ENCODE results near the gene LMO7.
"Not testable (repeated sequence)": the region's sequence is repeated elsewhere in the genome, so short reads cannot be mapped to it uniquely, and the experiment has no call there.

The LMO7 gene

GRCh38 chr13:75739244-75739868 lies 103.2 kb downstream of the LMO7 start:
- no peak for DNase-seq (ENCODE audit: low read depth, low spot score)
- Histone ChIP-seq H3K27me3 (ENCODE audit: insufficient read depth, insufficient read length) (no peaks in the 10 kb centered on the region), H3K9me3 (ENCODE audit: insufficient read depth, low read length) (no peaks in the 10 kb centered on the region; the same call in 1 of the 2 replicates), H3K4me1 (ENCODE audit: insufficient read depth, insufficient read length) (no peaks in the 10 kb centered on the region), H3K4me3 (ENCODE audit: insufficient read length, low read depth) (no peak overlapping the region), H3K9ac (ENCODE audit: insufficient read length, low read depth) (no peak overlapping the region), H3K36me3 (ENCODE audit: insufficient read depth, insufficient read length, low read length) (no peaks in the 10 kb centered on the region)
- no peak for TF ChIP-seq SUZ12 (IDR thresholded peaks at IDR 0.05; ENCODE audit: extremely low read depth, insufficient read depth, insufficient read length)

- Histone ChIP-seq H3K9ac (ENCODE audit: insufficient read length, low read depth) (no peak overlapping the region), H3K9me3 (ENCODE audit: insufficient read depth, low read length) (no peaks in the 10 kb centered on the region), H3K36me3 (ENCODE audit: insufficient read depth, insufficient read length, low read length) (no peaks in the 10 kb centered on the region), H3K4me3 (ENCODE audit: insufficient read length, low read depth) (no peak overlapping the region), H3K27me3 (ENCODE audit: insufficient read depth, insufficient read length) (no peaks in the 10 kb centered on the region), H3K4me1 (ENCODE audit: insufficient read depth, insufficient read length) (no peaks in the 10 kb centered on the region)
- no peak for TF ChIP-seq SUZ12 (IDR thresholded peaks at IDR 0.05; ENCODE audit: extremely low read depth, insufficient read depth, insufficient read length)
- TF ChIP-seq ZNF274 (IDR thresholded peaks at IDR 0.05; ENCODE audit: low read depth, low read length): no peak
- no peak for TF ChIP-seq YY1 (IDR thresholded peaks at IDR 0.05; ENCODE audit: insufficient read depth, insufficient read length)
- DNase-seq (ENCODE audit: low read depth, low spot score): no peak
Measured at GRCh38 chr13:75740031-75740430, 103.9 kb downstream of the LMO7 start.

- H3K4me1 ChIP-seq (ENCODE audit: insufficient read depth, insufficient read length); DNase-seq (ENCODE audit: low read depth, low spot score); H3K9ac ChIP-seq (ENCODE audit: insufficient read length, low read depth); H3K9me3 ChIP-seq (ENCODE audit: insufficient read depth, low read length); H3K27me3 ChIP-seq (ENCODE audit: insufficient read depth, insufficient read length); H3K4me3 ChIP-seq (ENCODE audit: insufficient read length, low read depth); H3K36me3 ChIP-seq (ENCODE audit: insufficient read depth, insufficient read length, low read length): not testable (repeated sequence)
Measured at GRCh38 chr13:75743072-75743471, 106.9 kb downstream of the LMO7 start.

- Histone ChIP-seq H3K27me3 (ENCODE audit: insufficient read depth, insufficient read length) (no peaks in the 10 kb centered on the region), H3K36me3 (ENCODE audit: insufficient read depth, insufficient read length, low read length) (no peaks in the 10 kb centered on the region), H3K9ac (ENCODE audit: insufficient read length, low read depth) (no peak overlapping the region), H3K4me3 (ENCODE audit: insufficient read length, low read depth) (no peak overlapping the region), H3K4me1 (ENCODE audit: insufficient read depth, insufficient read length) (no peaks in the 10 kb centered on the region), H3K9me3 (ENCODE audit: insufficient read depth, low read length) (no peaks in the 10 kb centered on the region)
- no peak for DNase-seq (ENCODE audit: low read depth, low spot score)
- TF ChIP-seq ZNF274 (IDR thresholded peaks at IDR 0.05; ENCODE audit: low read depth, low read length) (no peak), YY1 (IDR thresholded peaks at IDR 0.05; ENCODE audit: insufficient read depth, insufficient read length) (no peak), SUZ12 (IDR thresholded peaks at IDR 0.05; ENCODE audit: extremely low read depth, insufficient read depth, insufficient read length) (no peak)
Measured at GRCh38 chr13:75744127-75744526, 108.0 kb downstream of the LMO7 start.

- Histone ChIP-seq H3K9ac (ENCODE audit: insufficient read length, low read depth) (no peak overlapping the region), H3K36me3 (ENCODE audit: insufficient read depth, insufficient read length, low read length) (no peaks in the 10 kb centered on the region), H3K4me1 (ENCODE audit: insufficient read depth, insufficient read length) (no peaks in the 10 kb centered on the region), H3K4me3 (ENCODE audit: insufficient read length, low read depth) (no peak overlapping the region), H3K9me3 (ENCODE audit: insufficient read depth, low read length) (no peaks in the 10 kb centered on the region), H3K27me3 (ENCODE audit: insufficient read depth, insufficient read length) (no peaks in the 10 kb centered on the region)
- no peak for TF ChIP-seq ZNF274 (IDR thresholded peaks at IDR 0.05; ENCODE audit: low read depth, low read length)
- no peak for TF ChIP-seq YY1 (IDR thresholded peaks at IDR 0.05; ENCODE audit: insufficient read depth, insufficient read length)
- no peak for TF ChIP-seq SUZ12 (IDR thresholded peaks at IDR 0.05; ENCODE audit: extremely low read depth, insufficient read depth, insufficient read length)
- no peak for DNase-seq (ENCODE audit: low read depth, low spot score)
Measured at GRCh38 chr13:75745387-75745786, 109.3 kb downstream of the LMO7 start.

GRCh38 chr13:75748874-75749273 lies 112.7 kb downstream of the LMO7 start:
- no peak for TF ChIP-seq SUZ12 (IDR thresholded peaks at IDR 0.05; ENCODE audit: extremely low read depth, insufficient read depth, insufficient read length)
- no peak for TF ChIP-seq YY1 (IDR thresholded peaks at IDR 0.05; ENCODE audit: insufficient read depth, insufficient read length)
- TF ChIP-seq ZNF274 (IDR thresholded peaks at IDR 0.05; ENCODE audit: low read depth, low read length): no peak

GRCh38 chr13:75749407-75749806 lies 113.3 kb downstream of the LMO7 start:
- H3K4me1 ChIP-seq (ENCODE audit: insufficient read depth, insufficient read length): no peaks in the 10 kb centered on the region
- H3K9me3 ChIP-seq (ENCODE audit: insufficient read depth, low read length): peaks cover 6% of the 10 kb centered on the region; the same call in 1 of the 2 replicates
- no peak for DNase-seq (ENCODE audit: low read depth, low spot score)
- no peak overlapping the region for H3K4me3 ChIP-seq (ENCODE audit: insufficient read length, low read depth)
- TF ChIP-seq ZNF274 (IDR thresholded peaks at IDR 0.05; ENCODE audit: low read depth, low read length) (no peak), YY1 (IDR thresholded peaks at IDR 0.05; ENCODE audit: insufficient read depth, insufficient read length) (no peak), SUZ12 (IDR thresholded peaks at IDR 0.05; ENCODE audit: extremely low read depth, insufficient read depth, insufficient read length) (no peak)
- H3K36me3 ChIP-seq (ENCODE audit: insufficient read depth, insufficient read length, low read length): no peaks in the 10 kb centered on the region
- H3K9ac ChIP-seq (ENCODE audit: insufficient read length, low read depth): no peak overlapping the region
- no peaks in the 10 kb centered on the region for H3K27me3 ChIP-seq (ENCODE audit: insufficient read depth, insufficient read length)

More at GRCh38 chr13:75748874-75749273, 112.7 kb downstream of the LMO7 start:
- Histone ChIP-seq H3K27me3 (ENCODE audit: insufficient read depth, insufficient read length) (no peaks in the 10 kb centered on the region), H3K9ac (ENCODE audit: insufficient read length, low read depth) (no peak overlapping the region), H3K4me1 (ENCODE audit: insufficient read depth, insufficient read length) (no peaks in the 10 kb centered on the region), H3K9me3 (ENCODE audit: insufficient read depth, low read length) (peaks cover 2% of the 10 kb centered on the region; the same call in 1 of the 2 replicates), H3K36me3 (ENCODE audit: insufficient read depth, insufficient read length, low read length) (no peaks in the 10 kb centered on the region), H3K4me3 (ENCODE audit: insufficient read length, low read depth) (no peak overlapping the region)
- no peak for DNase-seq (ENCODE audit: low read depth, low spot score)

All from NT2/D1 (cell line).